Nephron (organoid): Measurements from ENCODE around the gene POU2AF3.

Experiments used
- H3K27ac Mint-ChIP-seq, 3 experiments: 2 replicates each; pipeline ENCODE4 v1.8.0; 2020; ENCODE audit warnings: mixed read lengths in 3 of 3, mild to moderate bottlenecking in 2 of 3, moderate library complexity in 1 of 3
- H3K27me3 Mint-ChIP-seq: 2 replicates; pipeline ENCODE4 v1.8.0; 2021; ENCODE audit warnings: low read depth, mild to moderate bottlenecking, moderate library complexity, mixed read lengths
- H3K36me3 Mint-ChIP-seq: 2 replicates; pipeline ENCODE4 v1.8.0; 2020; ENCODE audit warnings: low read depth, mixed read lengths
- H3K4me1 Mint-ChIP-seq: 2 replicates; pipeline ENCODE4 v1.8.0; 2020; ENCODE audit warnings: mixed read lengths
- H3K4me3 Mint-ChIP-seq, 3 experiments: 2 replicates each; pipeline ENCODE4 v1.8.0; 2020; ENCODE audit warnings: mild to moderate bottlenecking in 3 of 3, mixed read lengths in 3 of 3, moderate library complexity in 2 of 3
- H3K9me3 Mint-ChIP-seq: 2 replicates; pipeline ENCODE4 v1.8.0; 2020; ENCODE audit warnings: mixed read lengths
- CTCF ChIP-seq, 3 experiments: fragments of 200-600 bp; sonication (generic); IDR thresholded peaks; one replicate each; pipeline ENCODE4 v1.5.0; 2021; ENCODE audit warnings: antibody characterized with exemption in 3 of 3; ENCODE audit not compliant: unreplicated experiment in 3 of 3

The POU2AF3 gene

GRCh38 chr11:111357150-111358037 is 59.0 kb downstream of the POU2AF3 start:
- H3K36me3 Mint-ChIP-seq = no peaks in the 10 kb centered on the region
- peaks cover 17% of the 10 kb centered on the region for H3K4me1 Mint-ChIP-seq
- H3K9me3 Mint-ChIP-seq = no peaks in the 10 kb centered on the region
- peaks cover 8% of the 10 kb centered on the region for H3K27me3 Mint-ChIP-seq
- H3K27ac Mint-ChIP-seq = no peak overlapping the region
- no peak for TF ChIP-seq CTCF (IDR thresholded peaks at IDR 0.05; ENCODE audit: unreplicated experiment in 3 of 3)
- H3K4me3 Mint-ChIP-seq = no peak overlapping the region
